Naive thymus-derived CD4-positive, alpha-beta T cell (primary cell): ENCODE data around the gene POLR3A. TPM values are rescaled to one million over a fixed set of nuclear protein-coding genes. Genes with fewer than 3 reads are reported as not detected.
A peak's percentile ranks its signal among the peaks of the same experiment; 100 is the strongest.

Source experiments
- ATAC-seq: fragments of 150-1000 bp; cut with Tn5 transposase; 2 replicates; pipeline ENCODE4 v1.10.0; 2021; ENCODE audit warnings: mild to moderate bottlenecking, moderate library complexity
- CTCF ChIA-PET: fragments of 350-600 bp; sonication (Branson Sonifier 250); formaldehyde crosslinking; loops from one replicate; lab custom pipeline; 2021; ENCODE audit warnings: antibody characterized with exemption; lab: Charles Lee
- POLR2A ChIA-PET: fragments of 350-600 bp; sonication (Branson Sonifier 250); formaldehyde crosslinking; loops from one replicate; lab custom pipeline; 2021; ENCODE audit warnings: antibody characterized with exemption, inconsistent platforms; lab: Charles Lee
- DNase-seq, 9 donors: peaks; one replicate each; pipeline versions ENCODE4 v3.0.0 to v3.0.0-alpha.2; 2020 to 2022; ENCODE audit warnings: mixed read lengths in 1 of 9
- H3K27ac ChIP-seq: one replicate; pipeline ENCODE4 v1.7.0; 2013; ENCODE audit warnings: mild to moderate bottlenecking, low read depth, low read length, moderate library complexity
- H3K27me3 ChIP-seq, 2 donors: one replicate each; pipeline ENCODE4 v1.7.0; 2013; ENCODE audit warnings: low read length in 2 of 2, mild to moderate bottlenecking in 2 of 2, moderate library complexity in 2 of 2; ENCODE audit not compliant: control insufficient read depth in 2 of 2, insufficient read depth in 2 of 2
- H3K36me3 ChIP-seq, 3 experiments: 1 replicate in 2 of 3; 2 replicates in 1 of 3; pipeline ENCODE4 v1.7.0; 2013; ENCODE audit warnings: low read length in 3 of 3, mild to moderate bottlenecking in 3 of 3, moderate library complexity in 1 of 3; ENCODE audit not compliant: insufficient read depth in 3 of 3, control insufficient read depth in 2 of 3
- H3K4me1 ChIP-seq, 2 donors: one replicate each; pipeline ENCODE4 v1.7.0; 2013; ENCODE audit warnings: low read length in 2 of 2, mild to moderate bottlenecking in 2 of 2, moderate library complexity in 1 of 2; ENCODE audit not compliant: control insufficient read depth in 2 of 2, insufficient read depth in 2 of 2
- H3K4me3 ChIP-seq: 2 replicates; pipeline ENCODE4 v1.7.0; 2013; ENCODE audit warnings: mild to moderate bottlenecking, low read length
- H3K9me3 ChIP-seq, 3 experiments: 1 replicate in 2 of 3; 2 replicates in 1 of 3; pipeline ENCODE4 v1.7.0; 2013; ENCODE audit warnings: low read length in 3 of 3; ENCODE audit not compliant: control insufficient read depth in 2 of 3
- H3K27ac Mint-ChIP-seq, 9 donors: one replicate each; pipeline ENCODE4 v1.8.0; 2020 to 2022; ENCODE audit warnings: mixed read lengths in 9 of 9, mild to moderate bottlenecking in 8 of 9, moderate library complexity in 5 of 9, inconsistent platforms in 2 of 9
- H3K27me3 Mint-ChIP-seq, 5 donors: one replicate each; pipeline ENCODE4 v1.8.0; 2021 to 2022; ENCODE audit warnings: mixed read lengths in 5 of 5, mild to moderate bottlenecking in 1 of 5
- H3K36me3 Mint-ChIP-seq, 5 donors: one replicate each; pipeline ENCODE4 v1.8.0; 2020 to 2022; ENCODE audit warnings: mixed read lengths in 5 of 5, mild to moderate bottlenecking in 3 of 5, inconsistent platforms in 1 of 5
- H3K4me1 Mint-ChIP-seq, 7 donors: one replicate each; pipeline ENCODE4 v1.8.0; 2020 to 2022; ENCODE audit warnings: mixed read lengths in 7 of 7, mild to moderate bottlenecking in 3 of 7, inconsistent platforms in 1 of 7
- H3K4me3 Mint-ChIP-seq, 10 donors: one replicate each; pipeline ENCODE4 v1.8.0; 2020 to 2022; ENCODE audit warnings: mild to moderate bottlenecking in 10 of 10, mixed read lengths in 10 of 10, moderate library complexity in 6 of 10, inconsistent platforms in 2 of 10
- H3K9me3 Mint-ChIP-seq, 11 donors: one replicate each; pipeline ENCODE4 v1.8.0; 2020 to 2022; ENCODE audit warnings: mixed read lengths in 11 of 11, mild to moderate bottlenecking in 4 of 11, inconsistent platforms in 1 of 11, moderate library complexity in 1 of 11
- intact Hi-C, 2 donors: fragments of 100-400 bp; cut with micrococcal nuclease; formaldehyde crosslinking; loops; one replicate each; pipeline ENCODE4 v1.15.1; 2023
- polyA plus RNA-seq, 2 donors: library from polyadenylated mRNA; unstranded; fragments of 300-500 nt; fragmentation: Illumina TruSeq; gene quantifications; one replicate each; pipeline ENCODE4 v1.2.3, GENCODE V29; 2021
- total RNA-seq, 6 experiments: library from RNA in 5 of 6; stranded (reverse) in 5 of 6; gene quantifications; 1 replicate in 5 of 6; 2 replicates in 1 of 6; pipeline ENCODE4 v1.2.3 and lab custom pipeline; 2021 to 2026

The POLR3A gene
- total and polyA plus RNA-seq, 7 experiments from 2014 or later = 5.5 to 20.9 (median 13.4) TPM

GRCh38 chr10:77989081-77989724 is 40.1 kb downstream of the POLR3A start:
- intact Hi-C loops = no loop called here
- no peak overlapping the region for H3K27ac Mint-ChIP-seq
- CTCF ChIA-PET = no interaction called here

GRCh38 chr10:77987671-77988255 is 41.6 kb downstream of the POLR3A start:
- H3K4me3 ChIP-seq = no peak overlapping the region
- peaks cover 12 to 100% (median 24%) of the 10 kb centered on the region in 3 experiments for H3K36me3 ChIP-seq
- CTCF ChIA-PET = no interaction called here
- Mint-ChIP-seq H3K27me3 (no peaks in the 10 kb centered on the region), H3K36me3 (peaks cover 20 to 65% (median 30%) of the 10 kb centered on the region in 5 donors), H3K9me3 (no peaks in the 10 kb centered on the region), H3K27ac (peak overlapping the region in 1 of 9 donors; percentile 72), H3K4me3 (no peak overlapping the region), H3K4me1 (no peaks in the 10 kb centered on the region)
- H3K9me3 ChIP-seq = no peaks in the 10 kb centered on the region
- H3K27me3 ChIP-seq = no peaks in the 10 kb centered on the region
- no peaks in the 10 kb centered on the region for H3K4me1 ChIP-seq
- no peak for DNase-seq
- intact Hi-C loops = no loop called here
- POLR2A ChIA-PET = no interaction called here
- ATAC-seq = no peak
- no peak overlapping the region for H3K27ac ChIP-seq

More at GRCh38 chr10:77989081-77989724, 40.1 kb downstream of the POLR3A start:
- H3K9me3 Mint-ChIP-seq = no peaks in the 10 kb centered on the region
- peaks cover 28 to 65% (median 36%) of the 10 kb centered on the region in 5 donors for H3K36me3 Mint-ChIP-seq
- Histone ChIP-seq H3K4me3 (no peak overlapping the region), H3K27ac (no peak overlapping the region), H3K9me3 (no peaks in the 10 kb centered on the region), H3K36me3 (peaks cover 17 to 100% (median 20%) of the 10 kb centered on the region in 3 experiments), H3K27me3 (no peaks in the 10 kb centered on the region), H3K4me1 (no peaks in the 10 kb centered on the region)
- no peak overlapping the region for H3K4me3 Mint-ChIP-seq
- POLR2A ChIA-PET = no interaction called here
- no peaks in the 10 kb centered on the region for H3K4me1 Mint-ChIP-seq
- DNase-seq (no peak), ATAC-seq (no peak)
- no peaks in the 10 kb centered on the region for H3K27me3 Mint-ChIP-seq

- H3K9me3 Mint-ChIP-seq = no peaks in the 10 kb centered on the region
These were observed 44.3 kb downstream of the POLR3A start for GRCh38 chr10:77984986-77985385.

GRCh38 chr10:77983384-77984341 is 45.7 kb downstream of the POLR3A start:
- no peak overlapping the region for H3K27ac ChIP-seq
- H3K4me1 ChIP-seq = no peaks in the 10 kb centered on the region
- intact Hi-C loops = no loop called here
- H3K4me3 ChIP-seq = no peak overlapping the region
- Mint-ChIP-seq H3K36me3 (peaks cover 23 to 73% (median 34%) of the 10 kb centered on the region in 5 donors), H3K9me3 (no peaks in the 10 kb centered on the region), H3K27me3 (no peaks in the 10 kb centered on the region), H3K4me3 (no peak overlapping the region), H3K4me1 (no peaks in the 10 kb centered on the region), H3K27ac (no peak overlapping the region)
- ChIA-PET POLR2A (no interaction called here), CTCF (no interaction called here)
- no peaks in the 10 kb centered on the region for H3K9me3 ChIP-seq
- H3K27me3 ChIP-seq = no peaks in the 10 kb centered on the region
- ATAC-seq (no peak), DNase-seq (no peak)
- H3K36me3 ChIP-seq = peaks cover 14 to 96% (median 23%) of the 10 kb centered on the region in 3 experiments

More at GRCh38 chr10:77984986-77985385, 44.3 kb downstream of the POLR3A start:
- Histone ChIP-seq H3K4me3 (no peak overlapping the region), H3K4me1 (no peaks in the 10 kb centered on the region), H3K36me3 (peaks cover 18 to 96% (median 20%) of the 10 kb centered on the region in 3 experiments), H3K27me3 (no peaks in the 10 kb centered on the region), H3K27ac (no peak overlapping the region), H3K9me3 (no peaks in the 10 kb centered on the region)
- Mint-ChIP-seq H3K27me3 (no peaks in the 10 kb centered on the region), H3K27ac (peak overlapping the region in 2 of 9 donors; percentile 9 to 36), H3K4me1 (no peaks in the 10 kb centered on the region), H3K4me3 (no peak overlapping the region), H3K36me3 (peaks cover 20 to 73% (median 29%) of the 10 kb centered on the region in 5 donors)
- CTCF ChIA-PET = no interaction called here
- no peak for DNase-seq
- POLR2A ChIA-PET = no interaction called here
- intact Hi-C loops = no loop called here
- ATAC-seq = no peak

GRCh38 chr10:77981281-77981680 is 48.0 kb downstream of the POLR3A start:
- no peaks in the 10 kb centered on the region for H3K4me1 ChIP-seq
- no peak overlapping the region for H3K4me3 Mint-ChIP-seq
- H3K36me3 Mint-ChIP-seq = peaks cover 23 to 77% (median 41%) of the 10 kb centered on the region in 5 donors
- H3K9me3 ChIP-seq = no peaks in the 10 kb centered on the region
- H3K27ac ChIP-seq = no peak overlapping the region
- H3K4me1 Mint-ChIP-seq = no peaks in the 10 kb centered on the region
- H3K4me3 ChIP-seq = no peak overlapping the region
- intact Hi-C loops = no loop called here
- CTCF ChIA-PET = no interaction called here
- no peak for ATAC-seq
- no peak overlapping the region for H3K27ac Mint-ChIP-seq
- H3K36me3 ChIP-seq = peaks cover 21 to 94% (median 23%) of the 10 kb centered on the region in 3 experiments
- no peaks in the 10 kb centered on the region for H3K27me3 Mint-ChIP-seq
- no peaks in the 10 kb centered on the region for H3K9me3 Mint-ChIP-seq
- POLR2A ChIA-PET = no interaction called here
- H3K27me3 ChIP-seq = no peaks in the 10 kb centered on the region
- no peak for DNase-seq

- H3K4me3 ChIP-seq = no peak overlapping the region
- H3K9me3 ChIP-seq = no peaks in the 10 kb centered on the region
- no peak overlapping the region for H3K27ac ChIP-seq
- DNase-seq = no peak
- ATAC-seq = no peak
- H3K4me1 ChIP-seq = no peaks in the 10 kb centered on the region
- ChIA-PET POLR2A (no interaction called here), CTCF (no interaction called here)
- H3K36me3 Mint-ChIP-seq = peaks cover 12 to 71% (median 32%) of the 10 kb centered on the region in 5 donors
- no peaks in the 10 kb centered on the region for H3K9me3 Mint-ChIP-seq
- H3K27me3 ChIP-seq = no peaks in the 10 kb centered on the region
- H3K36me3 ChIP-seq = peaks cover 13 to 74% (median 16%) of the 10 kb centered on the region in 3 experiments
- no peak overlapping the region for H3K4me3 Mint-ChIP-seq
- intact Hi-C loops = no loop called here
- H3K4me1 Mint-ChIP-seq = no peaks in the 10 kb centered on the region
- no peaks in the 10 kb centered on the region for H3K27me3 Mint-ChIP-seq
- no peak overlapping the region for H3K27ac Mint-ChIP-seq
These were observed 50.1 kb downstream of the POLR3A start for GRCh38 chr10:77979221-77979620.
